Ishikawa (cell line): ENCODE results near the gene DCP1B.

Experiments
- CEBPB ChIP-seq: IDR thresholded peaks from 2 replicates; pipeline ENCODE4 v1.6.1; 2012
- CREB1 ChIP-seq: IDR thresholded peaks from 2 replicates; pipeline ENCODE4 v1.6.1; 2012; ENCODE audit warnings: low read depth
- EGR1 ChIP-seq: IDR thresholded peaks from 2 replicates; pipeline ENCODE4 v1.6.1; 2012
- EP300 ChIP-seq: IDR thresholded peaks from 2 replicates; pipeline ENCODE4 v1.6.1; 2012; ENCODE audit warnings: borderline replicate concordance
- FOXM1 ChIP-seq: IDR thresholded peaks from 2 replicates; pipeline ENCODE4 v1.6.1; 2012; ENCODE audit warnings: low read depth, borderline replicate concordance
- NFIC ChIP-seq: IDR thresholded peaks from 2 replicates; pipeline ENCODE4 v1.6.1; 2012
- RAD21 ChIP-seq: IDR thresholded peaks from 2 replicates; pipeline ENCODE4 v1.6.1; 2012; ENCODE audit warnings: low read depth
- TAF1 ChIP-seq: IDR thresholded peaks from 2 replicates; pipeline ENCODE4 v1.6.1; 2012; ENCODE audit warnings: low read depth, mild to moderate bottlenecking
- TCF12 ChIP-seq: IDR thresholded peaks from 2 replicates; pipeline ENCODE4 v1.6.1; 2012; ENCODE audit warnings: low read depth
- TEAD4 ChIP-seq: IDR thresholded peaks from 2 replicates; pipeline ENCODE4 v1.6.1; 2012
- YY1 ChIP-seq: IDR thresholded peaks from 2 replicates; pipeline ENCODE4 v1.6.1; 2012; ENCODE audit warnings: low read depth
- ZBTB7A ChIP-seq: IDR thresholded peaks from 2 replicates; pipeline ENCODE4 v1.6.1; 2012; ENCODE audit warnings: low read depth
- TF ChIP-seq, protein P1 (sequence below): IDR thresholded peaks from 2 replicates; pipeline ENCODE4 v1.6.1; 2012
- TF ChIP-seq, protein P2 (sequence below): IDR thresholded peaks from 2 replicates; pipeline ENCODE4 v1.6.1; 2012; ENCODE audit warnings: low read depth, mild to moderate bottlenecking
- TF ChIP-seq, protein P3 (sequence below): IDR thresholded peaks from 2 replicates; pipeline ENCODE4 v1.6.1; 2012

DCP1B gene

DNA sequence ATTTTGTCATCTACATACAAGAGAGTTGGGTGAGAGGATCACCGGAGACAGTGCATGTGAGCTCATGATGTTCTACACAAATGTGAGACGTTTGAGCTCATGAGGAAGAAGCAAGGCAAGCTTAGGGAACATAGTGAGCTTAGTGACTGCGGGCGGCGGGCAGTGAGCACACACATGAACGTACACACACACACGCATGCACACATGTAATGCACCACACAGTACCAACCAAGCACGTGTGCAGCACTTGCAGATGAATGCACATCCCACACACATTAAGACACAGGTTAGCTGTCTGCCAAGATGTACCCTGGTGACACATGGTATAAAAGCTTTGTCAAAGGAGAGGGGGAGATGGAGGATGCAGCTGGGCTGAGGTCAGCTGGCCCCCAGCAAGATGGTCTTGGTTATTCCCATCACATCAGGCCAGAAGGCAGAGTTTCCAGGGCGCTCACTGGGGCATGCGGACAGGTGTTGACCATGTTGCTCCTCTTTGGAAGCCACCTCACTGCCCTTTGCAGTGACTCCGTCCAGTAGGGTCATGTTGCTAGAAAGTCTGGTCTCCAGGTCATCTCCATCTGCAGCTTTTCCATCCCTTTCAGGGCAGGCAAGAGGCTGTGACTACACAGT is 77.1 kb downstream of the DCP1B start:
- TF ChIP-seq ZBTB7A = no peak
- no peak for TF ChIP-seq NFIC
- no peak for TF ChIP-seq EP300
- TF ChIP-seq RAD21 = no peak
- no peak for TF ChIP-seq TEAD4
- TF ChIP-seq, protein P1, sequence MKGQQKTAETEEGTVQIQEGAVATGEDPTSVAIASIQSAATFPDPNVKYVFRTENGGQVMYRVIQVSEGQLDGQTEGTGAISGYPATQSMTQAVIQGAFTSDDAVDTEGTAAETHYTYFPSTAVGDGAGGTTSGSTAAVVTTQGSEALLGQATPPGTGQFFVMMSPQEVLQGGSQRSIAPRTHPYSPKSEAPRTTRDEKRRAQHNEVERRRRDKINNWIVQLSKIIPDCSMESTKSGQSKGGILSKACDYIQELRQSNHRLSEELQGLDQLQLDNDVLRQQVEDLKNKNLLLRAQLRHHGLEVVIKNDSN = no peak
- TF ChIP-seq CREB1 = no peak
- TF ChIP-seq CEBPB = no peak
- no peak for TF ChIP-seq TAF1

DNA sequence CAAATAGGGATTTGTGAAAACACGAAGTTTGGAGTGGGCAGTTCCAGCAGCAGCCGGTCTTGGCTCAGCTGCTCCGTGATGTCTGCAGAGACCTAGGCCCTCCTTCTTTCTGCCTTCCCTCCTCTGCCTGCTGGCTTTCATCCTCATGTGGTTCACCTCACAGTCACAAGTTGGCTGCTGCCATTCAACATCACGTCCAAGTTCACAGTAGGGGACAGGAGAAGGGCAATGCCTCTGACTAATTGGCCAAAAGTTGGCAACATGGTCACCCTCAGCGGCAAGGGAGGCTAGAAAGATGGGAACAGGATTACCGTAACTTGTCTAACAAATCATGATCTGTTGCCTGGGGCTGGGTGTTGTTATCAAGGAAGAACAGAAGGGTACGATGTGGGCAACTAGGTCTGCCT is 78.0 kb downstream of the DCP1B start:
- TF ChIP-seq NFIC (no peak), ZBTB7A (no peak), TAF1 (no peak), TEAD4 (no peak), EGR1 (no peak)
- TF ChIP-seq, protein P2, sequence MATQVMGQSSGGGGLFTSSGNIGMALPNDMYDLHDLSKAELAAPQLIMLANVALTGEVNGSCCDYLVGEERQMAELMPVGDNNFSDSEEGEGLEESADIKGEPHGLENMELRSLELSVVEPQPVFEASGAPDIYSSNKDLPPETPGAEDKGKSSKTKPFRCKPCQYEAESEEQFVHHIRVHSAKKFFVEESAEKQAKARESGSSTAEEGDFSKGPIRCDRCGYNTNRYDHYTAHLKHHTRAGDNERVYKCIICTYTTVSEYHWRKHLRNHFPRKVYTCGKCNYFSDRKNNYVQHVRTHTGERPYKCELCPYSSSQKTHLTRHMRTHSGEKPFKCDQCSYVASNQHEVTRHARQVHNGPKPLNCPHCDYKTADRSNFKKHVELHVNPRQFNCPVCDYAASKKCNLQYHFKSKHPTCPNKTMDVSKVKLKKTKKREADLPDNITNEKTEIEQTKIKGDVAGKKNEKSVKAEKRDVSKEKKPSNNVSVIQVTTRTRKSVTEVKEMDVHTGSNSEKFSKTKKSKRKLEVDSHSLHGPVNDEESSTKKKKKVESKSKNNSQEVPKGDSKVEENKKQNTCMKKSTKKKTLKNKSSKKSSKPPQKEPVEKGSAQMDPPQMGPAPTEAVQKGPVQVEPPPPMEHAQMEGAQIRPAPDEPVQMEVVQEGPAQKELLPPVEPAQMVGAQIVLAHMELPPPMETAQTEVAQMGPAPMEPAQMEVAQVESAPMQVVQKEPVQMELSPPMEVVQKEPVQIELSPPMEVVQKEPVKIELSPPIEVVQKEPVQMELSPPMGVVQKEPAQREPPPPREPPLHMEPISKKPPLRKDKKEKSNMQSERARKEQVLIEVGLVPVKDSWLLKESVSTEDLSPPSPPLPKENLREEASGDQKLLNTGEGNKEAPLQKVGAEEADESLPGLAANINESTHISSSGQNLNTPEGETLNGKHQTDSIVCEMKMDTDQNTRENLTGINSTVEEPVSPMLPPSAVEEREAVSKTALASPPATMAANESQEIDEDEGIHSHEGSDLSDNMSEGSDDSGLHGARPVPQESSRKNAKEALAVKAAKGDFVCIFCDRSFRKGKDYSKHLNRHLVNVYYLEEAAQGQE = no peak
- TF ChIP-seq, protein P1 = no peak

DNA sequence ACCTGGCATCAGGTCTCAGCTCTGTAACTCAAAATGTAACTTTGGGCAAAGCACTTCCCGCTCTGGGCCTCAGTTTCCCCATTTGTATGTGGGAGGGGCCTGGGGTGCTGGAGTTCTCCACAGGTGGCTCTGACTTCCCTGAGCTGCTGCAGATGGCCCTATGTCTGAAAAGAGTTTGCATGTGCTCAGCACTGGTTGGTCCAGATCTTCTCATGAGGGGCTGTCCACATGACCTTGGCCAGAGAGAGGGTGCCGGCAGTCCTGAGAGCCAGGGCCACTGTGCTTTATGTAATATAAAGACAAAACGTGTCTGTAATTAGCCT is 78.6 kb downstream of the DCP1B start:
- TF ChIP-seq RAD21 (no peak), TCF12 (no peak), YY1 (no peak), ZBTB7A (no peak), CEBPB (no peak), CREB1 (no peak), TEAD4 (no peak), FOXM1 (no peak), EGR1 (no peak), TAF1 (no peak), EP300 (no peak), NFIC (no peak)
- TF ChIP-seq, protein P2 = no peak
- TF ChIP-seq, protein P3, sequence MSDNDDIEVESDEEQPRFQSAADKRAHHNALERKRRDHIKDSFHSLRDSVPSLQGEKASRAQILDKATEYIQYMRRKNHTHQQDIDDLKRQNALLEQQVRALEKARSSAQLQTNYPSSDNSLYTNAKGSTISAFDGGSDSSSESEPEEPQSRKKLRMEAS = no peak
- TF ChIP-seq, protein P1 = no peak

DNA sequence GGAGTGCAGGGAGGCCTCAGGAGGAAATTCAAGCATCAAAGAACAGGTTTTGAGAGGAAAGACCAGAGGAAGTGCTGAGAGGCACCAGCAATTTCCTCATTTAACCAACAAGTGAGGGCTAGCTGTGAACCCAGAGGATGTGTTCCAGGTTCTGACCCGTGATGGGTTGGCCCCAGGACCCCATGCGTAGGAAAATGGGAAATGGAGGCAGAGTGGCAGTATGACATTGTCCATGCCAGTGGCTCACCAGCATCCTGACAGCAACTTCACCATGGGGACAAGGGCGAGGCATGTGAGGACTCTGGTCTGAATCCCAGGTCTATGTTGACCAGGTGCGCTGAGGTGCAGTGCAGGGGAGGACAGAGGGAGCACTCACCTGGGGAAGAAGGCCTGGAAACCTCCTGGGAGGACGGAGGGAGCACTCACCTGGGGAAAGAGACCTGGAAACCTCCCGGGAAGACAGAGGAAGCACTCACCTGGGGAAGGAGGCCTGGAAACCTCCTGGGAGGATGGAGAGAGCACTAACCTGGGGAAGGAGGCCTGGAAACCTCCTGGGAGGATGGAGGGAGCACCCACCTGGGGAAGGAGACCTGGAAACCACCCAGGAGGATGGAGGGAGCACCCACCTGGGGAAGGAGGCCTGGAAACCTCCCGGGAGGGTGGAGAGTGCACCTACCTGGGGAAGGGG is 79.1 kb downstream of the DCP1B start:
- TF ChIP-seq TCF12 (no peak), NFIC (no peak)

DNA sequence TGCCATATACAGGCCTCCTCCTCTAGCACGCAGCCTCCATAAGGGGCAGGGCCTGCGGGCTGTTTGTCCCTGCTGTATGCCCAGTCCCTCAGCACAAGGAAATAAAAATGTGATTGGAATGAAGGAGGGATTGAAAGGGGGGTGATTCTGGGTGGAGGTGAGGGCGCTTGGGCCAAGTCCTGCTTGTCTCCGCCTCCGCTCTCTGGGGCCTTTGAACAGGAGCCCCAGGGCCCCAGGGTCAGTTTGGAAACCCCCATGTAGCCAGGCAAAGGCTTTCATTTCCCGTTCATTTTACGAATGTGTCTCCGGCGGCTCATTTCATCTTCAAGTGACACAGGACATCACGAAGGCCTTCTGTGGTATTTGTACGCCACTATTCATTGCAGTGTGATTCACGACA is 81.3 kb downstream of the DCP1B start:
- TF ChIP-seq ZBTB7A = no peak
- TF ChIP-seq EP300 = no peak

DNA sequence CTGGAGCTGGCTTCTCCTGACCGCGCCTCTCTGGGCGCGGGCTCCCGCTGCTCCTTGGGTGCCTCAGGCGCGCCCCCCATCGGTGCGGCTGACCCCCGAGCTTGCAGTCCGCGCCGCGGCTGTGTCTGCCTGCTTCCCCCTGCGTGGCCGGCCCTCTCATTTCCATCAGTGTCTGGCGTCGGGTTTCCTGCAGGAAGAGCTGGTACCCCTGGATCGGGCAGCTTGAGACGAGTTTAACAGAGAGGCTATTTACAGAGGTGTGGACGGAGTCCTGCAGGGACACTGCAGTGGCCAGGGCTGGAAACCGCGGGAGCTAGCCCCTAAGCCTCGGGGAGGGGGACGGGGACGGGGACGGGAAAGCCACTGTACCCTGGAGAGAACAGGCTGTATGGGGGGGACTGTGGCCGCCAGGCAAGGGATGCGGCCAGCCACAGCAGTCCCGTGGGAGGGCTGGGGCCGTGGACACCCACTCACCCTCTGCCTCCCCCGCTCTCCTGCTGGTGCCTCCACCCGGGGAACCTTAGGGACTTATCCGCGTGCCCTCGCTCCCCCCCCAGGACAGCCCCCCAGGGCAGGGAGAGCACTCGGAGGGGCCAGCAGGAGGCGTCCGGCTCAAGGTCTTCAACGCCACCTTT is 82.1 kb downstream of the DCP1B start:
- TF ChIP-seq CREB1 (no peak), TAF1 (no peak), TCF12 (no peak), ZBTB7A (no peak), TEAD4 (no peak), FOXM1 (no peak), NFIC (no peak), EGR1 (no peak), EP300 (no peak), CEBPB (no peak), RAD21 (no peak), YY1 (no peak)
- TF ChIP-seq, protein P2 = no peak
- TF ChIP-seq, protein P1 = no peak
- TF ChIP-seq, protein P3 = no peak
